Measurements from ENCODE around the gene CALHM4.

CALHM4 gene

DNA sequence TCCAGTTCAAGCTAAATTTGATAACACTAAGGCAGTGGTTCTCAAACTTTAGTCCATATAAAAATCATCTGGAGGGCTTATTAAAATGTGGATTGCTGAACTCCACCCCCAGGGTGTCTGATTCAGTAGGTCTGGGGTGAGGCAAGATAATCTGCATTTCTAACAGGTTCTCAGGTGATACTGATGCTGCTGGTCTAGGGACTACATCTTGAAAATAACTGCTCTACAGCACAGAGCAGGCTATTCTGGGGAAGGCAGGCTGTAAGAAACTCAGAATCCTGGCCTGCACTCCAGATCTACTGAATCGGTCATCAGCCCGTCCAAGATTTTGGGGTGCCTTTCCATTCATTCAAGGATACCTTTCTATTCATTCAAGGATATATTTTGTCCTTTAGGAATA lies 30.7 kb upstream of the CALHM4 start:
- TF ChIP-seq, protein P1, sequence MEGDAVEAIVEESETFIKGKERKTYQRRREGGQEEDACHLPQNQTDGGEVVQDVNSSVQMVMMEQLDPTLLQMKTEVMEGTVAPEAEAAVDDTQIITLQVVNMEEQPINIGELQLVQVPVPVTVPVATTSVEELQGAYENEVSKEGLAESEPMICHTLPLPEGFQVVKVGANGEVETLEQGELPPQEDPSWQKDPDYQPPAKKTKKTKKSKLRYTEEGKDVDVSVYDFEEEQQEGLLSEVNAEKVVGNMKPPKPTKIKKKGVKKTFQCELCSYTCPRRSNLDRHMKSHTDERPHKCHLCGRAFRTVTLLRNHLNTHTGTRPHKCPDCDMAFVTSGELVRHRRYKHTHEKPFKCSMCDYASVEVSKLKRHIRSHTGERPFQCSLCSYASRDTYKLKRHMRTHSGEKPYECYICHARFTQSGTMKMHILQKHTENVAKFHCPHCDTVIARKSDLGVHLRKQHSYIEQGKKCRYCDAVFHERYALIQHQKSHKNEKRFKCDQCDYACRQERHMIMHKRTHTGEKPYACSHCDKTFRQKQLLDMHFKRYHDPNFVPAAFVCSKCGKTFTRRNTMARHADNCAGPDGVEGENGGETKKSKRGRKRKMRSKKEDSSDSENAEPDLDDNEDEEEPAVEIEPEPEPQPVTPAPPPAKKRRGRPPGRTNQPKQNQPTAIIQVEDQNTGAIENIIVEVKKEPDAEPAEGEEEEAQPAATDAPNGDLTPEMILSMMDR (IDR thresholded peaks at IDR 0.05): no peak
- H3K36me3 ChIP-seq: no peaks in the 10 kb centered on the region

DNA sequence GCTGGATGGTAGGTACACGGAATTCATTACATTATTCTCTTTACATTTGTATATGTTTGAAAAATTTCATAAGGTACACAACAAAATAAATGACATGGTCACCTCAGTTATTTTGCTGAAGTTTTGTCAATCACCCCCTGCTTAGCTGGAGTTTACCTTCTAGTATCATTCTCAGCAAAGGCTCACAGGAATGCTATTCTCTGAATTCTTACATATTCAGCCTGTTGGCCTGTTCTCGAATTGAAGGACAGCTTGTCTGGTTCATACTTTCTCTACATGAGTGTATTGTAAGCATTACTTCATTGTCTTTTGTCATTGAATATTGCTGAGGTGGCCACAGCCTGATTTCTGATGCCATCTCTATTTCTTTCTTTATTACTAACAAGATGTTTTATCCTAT lies 29.3 kb upstream of the CALHM4 start:
- no peaks in the 10 kb centered on the region for H3K27me3 ChIP-seq

More for the DNA sequence above, 30.7 kb upstream of the CALHM4 start:
- Histone ChIP-seq H3K4me1 (ENCODE audit: control insufficient read depth in 1 of 2, insufficient read depth in 1 of 2, low read depth in 1 of 2, low read length in 1 of 2) (no peaks in the 10 kb centered on the region), H3K27me3 (no peaks in the 10 kb centered on the region), H3K4me3 (ENCODE audit: low read depth in 1 of 2, low read length in 1 of 2) (no peak overlapping the region), H3K27ac (no peak overlapping the region), H3K9me3 (no peaks in the 10 kb centered on the region)

DNA sequence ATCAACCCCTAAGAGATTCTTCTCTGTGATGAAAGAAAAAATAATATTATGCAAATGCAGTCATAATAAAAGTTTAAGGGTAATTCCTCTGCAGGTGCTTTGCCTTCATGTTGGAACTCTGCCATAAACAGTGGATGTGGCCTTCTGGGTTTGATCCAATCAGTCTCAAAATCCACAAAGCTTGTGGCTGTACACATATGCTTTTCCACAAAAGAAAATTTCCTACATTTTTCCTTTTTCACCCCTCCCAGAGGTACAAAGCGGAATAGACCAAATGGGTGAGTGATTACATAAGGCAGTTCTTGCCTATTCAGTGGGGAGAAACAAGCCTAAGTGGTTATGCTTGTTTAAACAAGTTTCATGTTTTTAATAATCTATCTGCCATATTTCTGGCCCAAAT lies 25.4 kb upstream of the CALHM4 start:
- no peaks in the 10 kb centered on the region for H3K36me3 ChIP-seq
- no peaks in the 10 kb centered on the region for H3K27me3 ChIP-seq
- H3K4me3 ChIP-seq (ENCODE audit: low read depth in 1 of 2, low read length in 1 of 2): no peak overlapping the region
- no peak overlapping the region for H3K27ac ChIP-seq
- TF ChIP-seq, protein P1 (IDR thresholded peaks at IDR 0.05): no peak
- H3K9me3 ChIP-seq: no peaks in the 10 kb centered on the region
- peaks cover 4 to 14% of the 10 kb centered on the region in 2 experiments for H3K4me1 ChIP-seq (ENCODE audit: control insufficient read depth in 1 of 2, insufficient read depth in 1 of 2, low read depth in 1 of 2, low read length in 1 of 2)

More for the DNA sequence above, 29.3 kb upstream of the CALHM4 start:
- Histone ChIP-seq H3K4me3 (ENCODE audit: low read depth in 1 of 2, low read length in 1 of 2) (no peak overlapping the region), H3K36me3 (no peaks in the 10 kb centered on the region), H3K27ac (no peak overlapping the region), H3K4me1 (ENCODE audit: control insufficient read depth in 1 of 2, insufficient read depth in 1 of 2, low read depth in 1 of 2, low read length in 1 of 2) (no peaks in the 10 kb centered on the region), H3K9me3 (no peaks in the 10 kb centered on the region)
- TF ChIP-seq, protein P1 (IDR thresholded peaks at IDR 0.05): no peak

DNA sequence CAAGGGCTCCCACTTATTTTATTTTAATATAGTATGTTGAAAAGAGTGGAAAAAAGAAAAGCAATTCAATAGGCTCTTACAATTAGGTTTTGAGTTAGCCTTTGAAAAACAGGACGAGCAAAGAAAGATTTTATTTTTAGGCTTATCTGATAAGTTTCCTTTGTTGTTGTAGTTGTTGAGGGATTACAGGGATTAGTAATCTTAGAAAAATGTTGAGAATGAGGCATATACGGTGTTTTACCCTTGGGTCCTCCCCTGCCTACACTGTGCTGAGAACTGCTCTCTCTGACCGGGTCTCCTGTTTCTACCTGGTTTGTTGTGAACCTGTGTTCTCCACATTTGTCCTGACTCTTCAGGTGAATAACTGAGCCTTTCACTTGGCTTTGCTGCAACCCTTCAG lies 24.8 kb upstream of the CALHM4 start:
- no peak overlapping the region for H3K4me3 ChIP-seq (ENCODE audit: low read depth in 1 of 2, low read length in 1 of 2)
- H3K9me3 ChIP-seq: no peaks in the 10 kb centered on the region
- TF ChIP-seq, protein P1 (IDR thresholded peaks at IDR 0.05): no peak
- peaks cover 4 to 18% of the 10 kb centered on the region in 2 experiments for H3K4me1 ChIP-seq (ENCODE audit: control insufficient read depth in 1 of 2, insufficient read depth in 1 of 2, low read depth in 1 of 2, low read length in 1 of 2)
- H3K27me3 ChIP-seq: no peaks in the 10 kb centered on the region
- H3K27ac ChIP-seq: no peak overlapping the region
- no peaks in the 10 kb centered on the region for H3K36me3 ChIP-seq

DNA sequence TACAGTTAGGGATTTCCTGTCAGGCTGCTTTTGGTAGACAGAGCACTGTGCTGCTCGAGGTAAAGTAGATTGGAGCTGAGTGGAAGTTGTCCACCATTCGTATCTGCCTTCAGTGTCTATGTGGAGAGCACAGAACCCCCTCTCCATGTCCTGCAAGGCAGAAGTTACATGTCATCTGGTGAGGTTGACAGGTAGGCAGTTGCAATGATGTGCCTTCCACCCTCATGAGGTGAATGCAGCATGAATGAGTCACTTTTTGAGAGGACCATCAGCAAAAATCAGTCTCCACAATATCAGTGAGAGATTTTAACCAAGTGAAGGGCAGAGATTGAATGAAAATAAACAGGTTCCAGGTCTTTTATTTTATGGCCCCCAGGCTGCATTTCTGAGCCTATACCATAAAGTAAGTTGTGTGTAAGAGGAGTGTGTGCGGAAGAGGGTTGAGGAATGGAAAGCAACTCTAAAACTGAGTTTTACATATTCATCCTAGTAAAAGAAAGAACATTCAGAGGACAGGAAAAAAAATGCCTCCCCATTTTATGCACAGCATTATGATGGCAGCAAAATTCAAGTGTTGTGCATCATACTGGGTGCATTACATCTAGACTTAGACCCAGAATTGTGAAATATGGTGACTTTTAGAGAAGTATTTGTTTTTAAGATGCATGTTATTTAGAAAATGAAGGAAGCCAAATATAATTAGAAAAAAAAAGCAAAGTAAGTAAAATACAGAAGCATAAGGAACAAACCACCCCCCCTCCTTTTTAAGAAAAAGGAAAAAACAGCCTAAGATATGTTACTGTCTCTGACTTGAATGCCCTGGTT lies 23.9 kb upstream of the CALHM4 start:
- Histone ChIP-seq H3K36me3 (no peaks in the 10 kb centered on the region), H3K4me1 (ENCODE audit: control insufficient read depth in 1 of 2, insufficient read depth in 1 of 2, low read depth in 1 of 2, low read length in 1 of 2) (peaks cover 4 to 18% of the 10 kb centered on the region in 2 experiments), H3K4me3 (ENCODE audit: low read depth in 1 of 2, low read length in 1 of 2) (no peak overlapping the region), H3K9me3 (no peaks in the 10 kb centered on the region), H3K27ac (no peak overlapping the region), H3K27me3 (no peaks in the 10 kb centered on the region)
- TF ChIP-seq, protein P1 (IDR thresholded peaks at IDR 0.05): no peak
